Measurements from ENCODE around the gene EMD.
"Not testable (repeated sequence)": the region's sequence is repeated elsewhere in the genome, so short reads cannot be mapped to it uniquely, and the experiment has no call there.

The EMD gene

DNA sequence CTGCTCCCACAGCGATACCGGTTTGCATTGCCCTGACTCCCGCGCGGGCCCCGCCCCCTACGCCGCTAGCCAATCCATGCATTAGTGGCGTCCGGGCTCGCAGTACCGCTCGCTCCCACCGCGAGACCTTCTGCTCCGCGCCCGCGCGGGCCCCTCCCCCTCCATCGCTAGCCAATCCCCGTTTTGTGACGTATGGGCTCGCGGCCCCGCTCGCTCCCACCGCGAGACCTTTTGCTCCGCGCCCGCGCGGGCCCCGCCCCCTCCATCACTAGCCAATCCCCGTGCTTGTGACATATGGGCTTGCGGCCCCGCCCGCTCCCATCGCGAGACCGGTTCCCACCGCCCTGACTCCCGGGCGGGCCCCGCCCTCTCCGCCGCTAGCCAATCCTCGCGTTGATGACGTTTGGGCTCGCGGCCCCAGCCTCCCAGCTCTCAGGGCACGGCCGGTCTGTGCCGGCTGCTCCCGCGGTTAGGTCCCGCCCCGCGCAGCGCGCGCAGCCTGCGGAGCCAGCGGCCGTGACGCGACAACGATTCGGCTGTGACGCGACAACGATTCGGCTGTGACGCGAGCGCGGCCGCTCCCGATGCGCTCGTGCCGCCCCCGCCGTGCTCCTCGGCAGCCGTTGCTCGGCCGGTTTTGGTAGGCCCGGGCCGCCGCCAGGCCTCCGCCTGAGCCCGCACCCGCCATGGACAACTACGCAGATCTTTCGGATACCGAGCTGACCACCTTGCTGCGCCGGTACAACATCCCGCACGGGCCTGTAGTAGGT, at the start of gene EMD:
TSS of gene EMD (plus strand) at position 497 of the 770 bp plus-strand sequence. CDS start at position 687, 190 bp downstream.
- peak; percentile 97 for DNase-seq (ENCODE audit: low read depth)
- no peak for TF ChIP-seq CTCF (IDR thresholded peaks at IDR 0.05; ENCODE audit: insufficient read depth, low read depth, low read length, missing control alignments)
- peak within 1 kb of the TSS; percentile 66 for H3K4me3 ChIP-seq (ENCODE audit: low read length)

GRCh38 chrX:154332561-154332960, 46.5 kb upstream of the EMD start:
- no peak for TF ChIP-seq CTCF (IDR thresholded peaks at IDR 0.05; ENCODE audit: insufficient read depth, low read depth, low read length, missing control alignments)
- H3K4me3 ChIP-seq (ENCODE audit: low read length) = no peak overlapping the region
- no peak for DNase-seq (ENCODE audit: low read depth)

DNA sequence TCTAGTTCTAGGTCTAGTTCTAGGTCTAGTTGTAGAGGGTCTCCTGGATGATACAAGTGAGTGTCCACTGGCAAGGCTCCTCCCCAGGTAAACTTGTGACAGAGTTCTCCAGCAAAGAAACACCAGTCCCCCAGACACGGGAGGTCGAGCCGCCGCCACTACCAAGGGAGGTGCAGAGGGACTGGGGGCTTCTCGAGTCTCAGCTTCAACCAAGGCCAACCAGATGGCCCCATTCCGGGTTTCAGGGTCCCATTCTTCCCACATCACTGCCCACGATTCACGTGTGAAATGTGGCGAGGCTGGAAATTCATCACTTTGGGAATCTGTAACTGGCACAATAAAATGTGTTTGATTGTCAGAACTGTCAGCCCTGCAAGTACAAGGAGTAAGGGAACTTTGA, 46.0 kb upstream of the EMD start:
- no peak for DNase-seq (ENCODE audit: low read depth)
- TF ChIP-seq CTCF (IDR thresholded peaks at IDR 0.05; ENCODE audit: insufficient read depth, low read depth, low read length, missing control alignments) = no peak

DNA sequence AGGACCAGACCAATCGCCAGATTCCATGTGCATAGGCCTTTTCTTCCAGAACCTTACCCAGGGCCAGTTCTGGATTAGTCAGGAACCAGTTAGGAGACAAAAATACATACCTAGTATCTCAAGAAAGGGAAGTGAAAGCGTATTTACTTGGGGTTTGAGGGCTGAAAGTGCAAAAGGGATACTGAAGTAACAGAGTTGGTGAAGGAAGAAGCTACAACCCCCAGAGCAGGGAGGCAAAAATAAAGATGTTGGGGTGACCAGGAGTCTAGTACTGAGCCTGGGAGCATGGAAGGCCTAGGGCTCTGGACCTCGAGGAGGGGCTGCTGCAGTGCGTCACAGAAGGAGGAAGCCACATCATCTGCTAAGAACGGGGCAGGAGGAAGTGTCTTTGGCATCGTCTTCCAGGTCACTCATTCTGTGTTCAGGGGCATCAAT, 45.2 kb upstream of the EMD start:
- H3K4me3 ChIP-seq (ENCODE audit: low read length) = no peak overlapping the region
- no peak for TF ChIP-seq CTCF (IDR thresholded peaks at IDR 0.05; ENCODE audit: insufficient read depth, low read depth, low read length, missing control alignments)
- DNase-seq (ENCODE audit: low read depth) = no peak

More for the DNA sequence above, 46.0 kb upstream of the EMD start:
- H3K4me3 ChIP-seq (ENCODE audit: low read length) = no peak overlapping the region

GRCh38 chrX:154334496-154334895, 44.6 kb upstream of the EMD start:
- no peak overlapping the region for H3K4me3 ChIP-seq (ENCODE audit: low read length)
- no peak for DNase-seq (ENCODE audit: low read depth)
- TF ChIP-seq CTCF (IDR thresholded peaks at IDR 0.05; ENCODE audit: insufficient read depth, low read depth, low read length, missing control alignments) = no peak

DNA sequence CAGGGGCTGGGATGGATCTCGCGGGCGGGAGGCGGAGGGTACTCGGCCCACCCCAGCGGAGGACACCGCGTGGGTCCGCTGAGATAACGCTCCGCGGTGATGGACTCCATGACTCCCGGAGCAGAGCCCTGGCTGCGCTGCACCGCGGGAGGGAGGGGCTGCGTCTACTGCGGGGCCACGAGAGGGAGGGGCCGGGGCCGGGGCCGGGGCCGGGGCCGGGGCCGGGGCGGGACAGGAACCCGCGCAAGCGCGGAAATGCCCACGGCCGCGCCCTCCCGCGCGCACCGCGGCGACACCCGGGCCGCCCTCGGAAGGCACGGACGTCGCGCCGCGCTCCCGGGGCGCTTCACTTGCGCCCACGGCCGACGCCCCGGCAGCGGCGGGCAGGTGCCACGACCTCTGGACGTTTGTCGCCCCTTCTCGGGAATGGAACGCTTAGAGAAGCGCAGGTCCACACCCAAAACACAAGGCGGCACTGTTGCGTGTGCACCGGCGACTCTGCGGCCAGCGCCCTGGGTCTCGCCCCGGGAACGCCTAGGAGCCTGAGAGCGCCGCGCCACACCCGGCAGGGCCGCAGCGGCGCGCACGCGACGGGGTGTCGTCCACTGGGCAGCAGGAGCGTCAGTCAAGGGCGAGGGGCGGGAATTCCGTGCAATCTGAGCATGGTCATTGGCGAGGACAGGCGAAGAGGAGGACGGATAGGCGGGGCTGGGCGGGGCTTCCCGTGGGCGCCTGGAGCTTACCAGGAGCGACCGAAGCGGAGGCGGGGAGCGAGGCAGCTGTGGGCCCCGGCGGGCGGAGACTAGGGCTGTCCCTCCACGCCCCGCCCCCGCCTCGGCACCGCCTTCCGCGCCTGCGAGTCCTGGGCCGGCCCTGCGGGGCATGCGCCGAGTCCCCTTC, 37.4 kb upstream of the EMD start:
- not testable (repeated sequence) for DNase-seq (ENCODE audit: low read depth); H3K4me3 ChIP-seq (ENCODE audit: low read length)

GRCh38 chrX:154343063-154343462, 36.0 kb upstream of the EMD start:
- H3K4me3 ChIP-seq (ENCODE audit: low read length); DNase-seq (ENCODE audit: low read depth): not testable (repeated sequence)

GRCh38 chrX:154343620-154344019, 35.5 kb upstream of the EMD start:
- not testable (repeated sequence) for H3K4me3 ChIP-seq (ENCODE audit: low read length); DNase-seq (ENCODE audit: low read depth)
